Hepatocyte (in vitro differentiated cells): ENCODE measurements around the gene ANKRD55.

Experiments used
- EZH2 ChIP-seq: fragments of 200-600 bp; sonication (generic); IDR thresholded peaks from 2 replicates; pipeline ENCODE4 v1.6.1; 2016; ENCODE audit warnings: antibody characterized with exemption, mild to moderate bottlenecking, borderline replicate concordance
- EZH2phosphoT487 ChIP-seq: fragments of 200-600 bp; sonication (generic); IDR thresholded peaks from one replicate; pipeline ENCODE4 v1.6.1; 2018; ENCODE audit warnings: antibody characterized with exemption, mild to moderate bottlenecking, low read depth, moderate library complexity; ENCODE audit not compliant: unreplicated experiment, severe bottlenecking
- TF ChIP-seq, protein P1 (sequence below): fragments of 200-600 bp; sonication (generic); IDR thresholded peaks from 2 replicates; pipeline ENCODE4 v1.5.1; 2016; ENCODE audit warnings: antibody characterized with exemption, mild to moderate bottlenecking; ENCODE audit not compliant: poor library complexity

GRCh38 chr5:56269216-56269927, 36.2 kb upstream of the ANKRD55 start:
- TF ChIP-seq, protein P1, sequence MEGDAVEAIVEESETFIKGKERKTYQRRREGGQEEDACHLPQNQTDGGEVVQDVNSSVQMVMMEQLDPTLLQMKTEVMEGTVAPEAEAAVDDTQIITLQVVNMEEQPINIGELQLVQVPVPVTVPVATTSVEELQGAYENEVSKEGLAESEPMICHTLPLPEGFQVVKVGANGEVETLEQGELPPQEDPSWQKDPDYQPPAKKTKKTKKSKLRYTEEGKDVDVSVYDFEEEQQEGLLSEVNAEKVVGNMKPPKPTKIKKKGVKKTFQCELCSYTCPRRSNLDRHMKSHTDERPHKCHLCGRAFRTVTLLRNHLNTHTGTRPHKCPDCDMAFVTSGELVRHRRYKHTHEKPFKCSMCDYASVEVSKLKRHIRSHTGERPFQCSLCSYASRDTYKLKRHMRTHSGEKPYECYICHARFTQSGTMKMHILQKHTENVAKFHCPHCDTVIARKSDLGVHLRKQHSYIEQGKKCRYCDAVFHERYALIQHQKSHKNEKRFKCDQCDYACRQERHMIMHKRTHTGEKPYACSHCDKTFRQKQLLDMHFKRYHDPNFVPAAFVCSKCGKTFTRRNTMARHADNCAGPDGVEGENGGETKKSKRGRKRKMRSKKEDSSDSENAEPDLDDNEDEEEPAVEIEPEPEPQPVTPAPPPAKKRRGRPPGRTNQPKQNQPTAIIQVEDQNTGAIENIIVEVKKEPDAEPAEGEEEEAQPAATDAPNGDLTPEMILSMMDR = peak; percentile 68
- no peak for TF ChIP-seq EZH2
- no peak for TF ChIP-seq EZH2phosphoT487
